ENCODE results near the gene HOXB5.

The HOXB5 gene

DNA sequence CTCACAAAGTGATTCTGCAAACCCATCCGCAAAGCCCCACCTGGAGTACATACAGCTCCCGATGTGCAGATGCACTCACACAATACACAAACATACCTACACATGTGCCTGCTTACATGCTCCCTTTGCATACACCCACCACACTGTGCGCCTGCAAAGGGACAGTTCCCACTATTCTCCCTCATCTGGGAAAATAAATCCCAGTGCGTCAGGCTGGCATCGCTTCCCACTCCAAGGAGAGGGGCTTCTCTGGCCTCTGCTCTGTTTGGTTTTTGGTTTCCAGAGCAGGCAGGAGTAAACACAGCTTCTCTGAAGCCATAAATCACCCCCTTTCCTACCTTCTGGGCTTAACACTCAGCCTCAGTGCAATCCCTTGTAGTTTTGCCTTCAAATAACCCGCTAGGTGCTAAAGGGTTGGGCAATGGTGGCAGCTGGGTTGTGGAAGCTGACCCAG is 30.2 kb downstream of the HOXB5 start:
- DNase-seq (ENCODE audit: low read depth in 3 of 3, low spot score in 1 of 3): no peak

DNA sequence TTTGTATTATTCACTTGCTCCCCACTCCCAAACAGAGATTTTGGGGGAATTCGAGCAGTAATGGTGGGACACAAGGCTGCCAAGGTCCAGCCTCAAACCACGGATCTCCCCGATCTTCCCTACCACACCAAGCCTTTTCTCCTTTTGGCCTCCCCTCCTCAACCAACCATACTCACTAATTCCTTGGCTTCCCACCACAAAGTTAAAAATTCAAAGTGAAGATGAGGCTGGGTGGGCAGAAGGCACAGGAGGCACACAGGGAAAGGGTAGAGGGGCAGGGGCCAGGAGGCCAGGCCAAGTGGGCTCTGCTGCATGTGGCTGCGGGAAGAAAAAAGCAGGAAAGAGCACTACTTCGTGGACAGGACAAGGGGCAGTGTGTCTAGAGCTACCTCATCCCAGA is 30.6 kb downstream of the HOXB5 start:
- DNase-seq (ENCODE audit: low read depth in 3 of 3, low spot score in 1 of 3): no peak

DNA sequence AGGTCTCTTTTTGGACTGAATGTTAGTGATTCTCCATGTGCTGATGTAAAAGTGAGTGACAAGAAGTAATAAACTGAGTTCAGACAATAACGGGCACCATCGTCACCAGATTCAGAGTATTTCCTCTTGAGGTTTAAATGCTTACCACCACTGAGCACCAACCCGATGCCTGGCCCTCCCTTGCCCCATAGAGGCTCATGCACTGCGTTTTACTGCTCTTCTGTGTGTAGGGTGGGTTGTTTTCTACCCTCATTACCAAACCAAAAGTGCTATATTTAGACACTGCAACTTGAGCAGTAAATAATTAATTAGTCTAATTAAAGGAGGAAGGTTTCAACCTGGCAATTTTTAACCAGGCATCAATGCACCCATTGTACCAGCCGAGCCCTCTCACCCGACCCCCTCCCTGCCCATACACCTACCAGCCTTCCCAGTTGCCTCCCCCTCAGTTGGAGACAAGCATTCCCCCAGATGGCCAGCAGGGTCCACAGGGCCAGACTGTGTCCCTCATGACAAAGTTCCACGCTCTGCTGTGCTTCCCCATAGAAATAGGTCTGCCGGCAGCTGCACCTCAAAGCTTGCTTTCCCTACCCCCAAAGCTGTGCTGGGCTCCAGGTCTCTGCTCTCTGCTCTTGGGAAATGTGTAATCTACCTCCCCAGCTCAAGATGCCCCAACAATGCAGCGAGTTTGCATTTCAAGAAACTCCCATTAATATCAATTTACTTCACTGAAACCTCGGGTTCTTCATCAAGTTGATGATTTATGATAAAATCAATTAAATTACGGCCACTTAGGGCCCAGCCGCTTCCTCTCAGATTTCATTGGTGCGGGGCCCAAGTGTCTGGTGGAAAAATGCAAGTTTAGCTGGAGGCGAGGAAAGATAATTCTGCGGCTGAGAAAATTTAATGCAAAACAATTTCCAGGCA is 31.4 kb downstream of the HOXB5 start:
- DNase-seq (ENCODE audit: low read depth in 3 of 3, low spot score in 1 of 3): no peak

DNA sequence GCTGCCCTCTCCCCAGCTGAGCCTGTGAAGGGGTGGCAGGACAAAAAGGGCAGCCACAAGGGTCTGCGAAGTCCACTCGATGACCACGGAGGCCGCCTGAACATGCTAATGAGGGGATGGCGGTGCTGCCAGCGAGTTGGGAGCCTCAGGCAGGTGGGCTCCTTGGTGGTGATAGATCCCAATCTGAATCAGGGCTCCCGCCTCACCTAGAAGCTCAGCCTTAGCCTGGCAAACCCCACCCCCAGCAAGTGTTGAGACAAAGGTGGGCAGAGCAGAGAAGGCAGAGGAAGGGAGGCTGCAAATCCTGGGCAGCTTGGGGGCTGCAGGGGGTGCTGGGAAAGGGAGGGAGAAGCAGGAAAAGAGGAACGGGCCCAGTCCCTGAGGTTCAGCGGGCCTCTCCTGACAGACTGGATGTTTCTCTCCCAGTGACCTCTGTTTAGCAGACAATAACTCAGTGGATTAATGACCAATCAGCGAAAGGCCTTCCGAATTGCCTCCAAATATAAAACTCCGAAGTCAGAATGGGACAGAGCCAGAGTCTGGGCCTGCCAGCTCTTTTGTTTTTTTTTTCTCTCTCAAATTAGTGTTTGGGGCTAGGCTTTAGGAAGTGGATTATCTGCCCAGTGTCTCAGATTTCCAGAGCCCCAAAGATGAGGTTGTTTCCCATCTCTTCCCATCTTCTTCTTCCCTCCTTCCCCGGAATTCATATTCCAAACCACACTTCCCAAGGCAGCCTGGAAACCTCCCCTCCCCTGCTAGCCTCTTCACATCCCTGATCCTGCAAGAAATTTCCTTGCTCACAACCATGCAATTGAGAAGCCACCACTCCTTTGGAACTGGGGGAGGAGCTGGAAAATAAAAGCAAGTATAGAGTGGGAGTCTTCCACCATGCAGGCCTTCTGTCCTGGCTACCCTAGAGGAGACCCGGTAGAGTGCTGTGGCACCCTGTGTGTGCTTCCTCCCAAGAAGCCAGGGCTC is 33.5 kb downstream of the HOXB5 start:
- no peak for DNase-seq (ENCODE audit: low read depth in 3 of 3, low spot score in 1 of 3)

DNA sequence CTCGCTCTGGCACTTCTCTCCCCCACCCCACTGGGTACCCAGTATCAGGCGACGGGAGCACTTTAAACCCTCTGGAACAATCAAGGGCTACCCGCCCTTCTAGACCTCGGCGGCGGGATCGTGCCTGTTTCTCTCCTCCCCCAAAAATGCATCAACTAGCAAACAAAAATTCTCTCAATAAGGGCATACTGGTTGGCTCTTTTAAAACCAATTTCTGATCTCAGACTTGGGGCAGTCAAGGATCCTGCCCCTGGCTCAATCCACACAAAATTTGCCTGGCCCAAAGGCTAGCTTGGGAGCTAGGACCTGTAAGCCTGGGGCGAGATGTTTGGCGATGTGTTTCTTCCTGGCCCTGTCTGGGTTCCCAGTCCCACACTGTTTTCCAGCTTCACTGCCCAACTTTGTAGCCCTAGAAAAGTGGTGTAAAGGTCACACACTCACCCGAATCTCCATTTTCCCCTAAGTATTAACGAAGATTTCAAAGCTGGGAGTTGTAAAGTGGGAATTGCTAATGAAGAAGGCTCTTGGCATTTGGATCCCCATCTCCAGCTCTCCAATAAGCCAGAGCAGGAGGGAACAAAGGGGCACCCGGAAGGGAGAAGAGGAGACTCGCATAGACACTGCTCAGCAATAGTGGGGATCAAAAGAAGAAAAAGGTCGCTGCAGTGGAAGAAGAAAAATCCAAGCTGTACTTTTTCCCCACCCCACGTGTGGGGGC is 34.3 kb downstream of the HOXB5 start:
- DNase-seq (ENCODE audit: low read depth in 3 of 3, low spot score in 1 of 3): no peak

DNA sequence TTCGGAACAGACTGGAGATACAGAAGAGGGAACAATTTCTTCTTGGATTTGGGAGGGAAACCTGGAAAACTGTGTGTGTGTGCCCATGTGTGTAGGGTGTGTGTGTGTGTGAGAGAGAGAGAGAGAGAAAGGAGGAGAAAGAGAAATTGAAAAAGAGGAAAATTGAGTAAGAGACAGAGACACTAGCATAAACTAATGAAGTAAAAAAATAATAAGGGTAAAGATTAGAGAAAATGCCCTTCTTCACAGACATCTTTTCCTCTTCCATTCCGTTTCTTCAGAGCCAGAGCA is 34.8 kb downstream of the HOXB5 start:
- no peak for DNase-seq (ENCODE audit: low read depth in 3 of 3, low spot score in 1 of 3)

DNA sequence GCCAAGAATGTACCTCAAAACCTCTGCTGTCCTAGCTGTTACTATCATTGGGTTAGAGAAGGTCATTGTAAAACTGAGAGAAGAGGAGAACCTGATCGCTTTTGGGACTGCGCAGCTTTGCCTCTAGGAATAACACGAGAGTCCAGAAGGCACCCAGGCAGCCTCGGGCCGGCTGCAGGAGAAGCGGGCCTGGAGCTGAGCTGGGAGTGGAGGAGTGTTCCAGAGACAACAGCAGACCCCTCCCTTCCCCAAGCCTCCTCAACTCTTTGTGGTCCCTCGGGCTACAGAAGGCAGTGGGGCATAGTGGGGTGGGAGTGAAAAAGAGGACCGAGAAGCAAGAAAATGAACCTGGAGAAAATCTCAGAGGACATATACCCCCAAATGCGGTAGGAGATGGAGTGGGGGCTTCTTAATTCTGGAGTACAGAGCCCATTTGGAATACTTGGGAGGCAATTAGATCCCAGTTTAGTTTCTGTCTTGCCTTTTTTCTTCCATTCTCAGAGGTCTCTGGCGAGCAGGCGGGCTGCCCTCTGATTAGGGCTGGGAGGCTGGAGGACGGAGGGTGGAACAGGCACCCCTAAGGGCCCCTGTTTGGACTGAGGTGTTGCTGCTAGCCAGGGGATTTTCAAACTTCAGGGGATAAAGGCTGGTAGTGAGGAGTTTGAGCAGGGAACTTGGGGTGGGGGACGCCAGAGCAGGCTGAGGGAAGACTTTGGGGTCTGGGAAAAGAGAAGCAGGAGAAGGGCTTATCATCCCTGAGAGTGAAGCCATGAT is 35.3 kb downstream of the HOXB5 start:
- no peak for DNase-seq (ENCODE audit: low read depth in 3 of 3, low spot score in 1 of 3)

DNA sequence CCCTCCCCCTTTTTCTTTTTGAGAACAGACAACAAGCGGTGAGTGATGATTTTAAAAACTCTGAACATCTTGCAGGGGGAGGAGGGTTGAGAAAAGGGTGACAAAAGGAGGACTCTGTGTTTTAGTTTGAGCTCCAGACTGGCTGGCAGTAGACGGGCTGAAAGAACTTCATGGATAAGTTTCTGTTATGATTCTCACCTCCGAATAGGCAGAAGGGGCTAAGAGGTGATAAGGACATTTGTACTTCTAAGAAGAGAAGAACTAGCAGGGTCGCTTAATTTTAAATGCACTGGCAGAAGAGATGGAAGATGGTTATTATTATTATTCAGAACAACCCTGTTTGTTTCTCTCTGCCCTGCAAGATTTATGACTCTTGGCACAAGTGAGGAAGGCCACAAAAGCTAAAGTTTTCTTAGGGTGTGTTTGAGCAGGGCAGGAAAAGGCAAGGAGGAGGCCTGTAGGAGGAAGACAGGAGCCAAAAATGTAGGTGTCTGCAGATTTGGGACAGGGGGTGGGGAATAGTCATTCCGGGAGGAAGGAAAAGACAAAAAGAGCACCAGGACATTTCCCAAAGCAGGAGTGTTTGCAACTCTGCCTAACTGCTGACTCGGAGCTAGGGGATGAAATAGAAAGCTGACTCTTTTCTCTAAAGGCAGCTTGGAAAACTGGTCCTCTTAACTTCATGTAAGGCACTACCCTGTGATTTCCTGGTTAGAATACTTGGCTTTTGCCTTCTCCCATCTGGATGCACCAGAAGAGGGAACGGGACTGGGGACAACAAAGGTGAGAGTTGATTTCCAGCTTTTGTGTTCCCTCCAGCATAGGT is 36.8 kb downstream of the HOXB5 start:
- DNase-seq (ENCODE audit: low read depth in 3 of 3, low spot score in 1 of 3): no peak

DNA sequence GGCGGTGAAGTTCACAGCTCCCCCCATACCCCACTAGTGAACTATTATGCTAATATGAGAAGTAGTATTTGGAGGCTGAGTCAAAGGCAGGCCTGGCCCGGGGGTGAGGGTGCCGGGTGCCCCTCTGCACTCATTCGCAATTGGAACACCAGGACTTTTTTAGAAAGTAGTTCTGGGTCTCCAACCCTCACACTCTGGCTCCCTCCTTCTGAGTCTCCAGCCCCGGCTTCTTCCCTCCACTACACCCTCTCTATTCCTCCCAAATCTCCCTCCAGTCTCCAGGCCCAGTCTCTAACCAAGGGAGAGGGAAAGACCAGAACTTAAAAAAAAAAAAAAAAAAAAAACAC is 37.4 kb downstream of the HOXB5 start:
- DNase-seq (ENCODE audit: low read depth in 3 of 3, low spot score in 1 of 3): no peak

DNA sequence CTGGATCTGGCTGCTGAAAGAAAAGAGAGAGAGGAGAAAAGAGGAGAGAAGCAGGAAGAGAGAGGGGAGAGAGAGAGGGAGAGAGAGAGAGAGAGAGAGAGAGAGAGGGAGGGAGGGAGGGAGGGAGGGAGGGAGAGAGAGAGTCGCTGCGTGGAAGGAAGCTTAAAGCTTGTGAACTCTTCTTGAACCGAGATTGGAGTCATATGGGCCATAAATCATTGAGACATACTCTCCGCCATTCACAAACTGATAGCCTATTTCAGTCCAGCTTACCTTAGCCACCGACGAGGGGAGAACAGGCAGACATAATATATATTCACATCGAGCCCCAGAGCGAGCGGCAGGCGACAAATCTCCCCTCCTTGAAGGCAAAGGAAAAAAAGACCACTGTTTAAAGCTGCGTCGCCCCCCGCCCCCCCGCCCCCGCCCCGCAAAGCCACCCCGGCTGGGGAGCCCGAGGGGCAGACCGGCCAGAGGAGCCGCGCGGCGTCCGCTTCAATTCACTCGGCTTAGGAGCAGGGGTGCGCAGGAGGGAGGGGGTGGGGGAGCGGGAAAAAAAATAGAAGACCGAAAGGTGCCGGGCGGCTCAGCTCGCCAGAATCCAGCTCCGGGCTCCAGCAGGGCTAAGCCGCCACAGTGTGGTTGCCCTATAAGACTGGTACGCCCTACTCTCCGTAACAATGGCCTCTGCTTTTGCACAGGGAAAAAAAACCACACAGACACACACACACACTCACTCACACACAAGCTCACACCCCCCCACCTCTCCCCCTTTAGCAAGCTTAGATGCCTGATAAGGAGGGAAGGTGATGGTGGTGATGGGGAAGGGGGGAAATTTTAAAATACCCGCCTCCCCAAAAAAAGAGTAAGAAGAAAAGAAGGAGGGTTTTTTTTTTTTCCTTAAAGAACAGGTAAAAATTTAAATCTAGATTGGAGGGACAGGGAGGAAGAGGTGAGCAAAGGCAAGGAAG is 38.0 kb downstream of the HOXB5 start:
- no peak for DNase-seq (ENCODE audit: low read depth in 3 of 3, low spot score in 1 of 3)

DNA sequence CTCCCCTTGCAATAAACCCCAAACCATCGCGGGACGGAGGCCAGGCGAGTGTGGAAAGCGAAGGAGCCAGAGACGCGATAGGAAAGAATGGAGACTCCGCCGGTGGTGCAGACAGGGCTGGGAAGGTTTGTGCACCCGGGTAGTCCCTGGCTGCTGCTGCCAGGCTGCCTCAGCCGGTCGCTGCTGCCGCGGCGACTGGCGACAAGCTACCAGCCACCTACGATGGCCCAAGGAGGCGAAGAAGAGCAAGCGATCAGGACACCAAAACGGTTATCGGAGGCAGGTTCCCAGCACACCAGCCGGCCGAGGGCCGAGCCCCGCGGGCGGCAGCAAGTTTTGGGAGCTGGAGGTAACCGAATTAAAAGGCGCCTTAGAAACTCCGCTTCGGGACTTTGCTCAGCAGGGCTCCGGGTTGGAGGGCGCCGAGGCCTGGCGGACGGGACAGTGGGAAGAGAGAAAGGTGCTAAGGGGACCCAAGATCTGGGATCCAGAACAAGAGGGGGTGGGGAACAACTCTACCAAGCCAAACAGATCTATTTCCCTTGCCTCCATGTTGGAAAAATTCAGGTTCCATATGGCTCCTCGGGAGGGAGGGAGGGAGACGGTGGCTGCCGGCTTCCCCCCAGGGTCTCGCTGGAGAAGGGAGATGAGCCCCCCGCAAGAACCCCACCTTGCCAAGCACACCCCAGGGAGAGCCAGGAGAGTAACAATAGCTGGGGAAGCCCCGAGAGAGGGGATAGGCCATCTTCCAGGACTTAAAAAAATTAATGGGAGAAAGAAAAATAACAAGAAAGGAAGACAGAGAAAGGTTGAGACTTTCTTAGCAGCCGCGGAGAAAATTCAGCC is 38.9 kb downstream of the HOXB5 start:
- DNase-seq (ENCODE audit: low read depth in 3 of 3, low spot score in 1 of 3): no peak

DNA sequence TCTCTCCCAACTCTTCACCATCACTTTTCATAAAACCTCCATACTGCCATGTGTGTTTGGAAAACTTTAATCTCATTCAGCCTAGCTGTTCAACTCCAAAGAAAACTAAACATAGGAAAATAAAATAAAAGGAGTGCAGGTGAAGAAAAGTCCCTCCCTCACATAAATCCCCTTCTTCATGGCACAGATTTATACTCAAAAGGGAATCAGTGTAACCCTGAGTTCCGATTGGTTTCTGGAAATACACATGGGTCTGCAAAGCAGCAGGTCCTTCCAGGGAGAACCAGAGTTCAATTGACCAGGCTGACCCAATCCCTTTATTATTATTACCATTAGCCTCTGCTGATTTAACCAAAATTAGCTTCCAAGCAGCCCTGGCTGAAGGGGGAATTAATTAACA is 39.8 kb downstream of the HOXB5 start:
- no peak for DNase-seq (ENCODE audit: low read depth in 3 of 3, low spot score in 1 of 3)

DNA sequence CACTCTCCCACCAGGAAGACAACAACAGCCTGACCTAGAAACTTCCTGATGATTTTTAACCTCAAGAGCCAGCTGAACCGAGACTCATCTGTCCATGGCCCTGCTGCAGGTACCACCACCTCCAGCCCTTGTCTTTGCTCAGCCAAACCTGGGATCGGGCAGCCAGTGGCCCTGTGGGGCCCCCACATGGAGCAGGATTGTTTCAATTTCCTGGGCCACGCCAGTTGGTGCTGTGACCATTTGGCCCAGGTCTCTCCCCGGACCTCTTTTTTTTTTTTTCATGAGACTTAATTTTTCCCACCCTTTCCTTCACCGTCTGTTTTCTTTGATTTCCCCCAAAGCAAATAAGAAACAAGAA is 40.4 kb downstream of the HOXB5 start:
- DNase-seq (ENCODE audit: low read depth in 3 of 3, low spot score in 1 of 3): no peak

DNA sequence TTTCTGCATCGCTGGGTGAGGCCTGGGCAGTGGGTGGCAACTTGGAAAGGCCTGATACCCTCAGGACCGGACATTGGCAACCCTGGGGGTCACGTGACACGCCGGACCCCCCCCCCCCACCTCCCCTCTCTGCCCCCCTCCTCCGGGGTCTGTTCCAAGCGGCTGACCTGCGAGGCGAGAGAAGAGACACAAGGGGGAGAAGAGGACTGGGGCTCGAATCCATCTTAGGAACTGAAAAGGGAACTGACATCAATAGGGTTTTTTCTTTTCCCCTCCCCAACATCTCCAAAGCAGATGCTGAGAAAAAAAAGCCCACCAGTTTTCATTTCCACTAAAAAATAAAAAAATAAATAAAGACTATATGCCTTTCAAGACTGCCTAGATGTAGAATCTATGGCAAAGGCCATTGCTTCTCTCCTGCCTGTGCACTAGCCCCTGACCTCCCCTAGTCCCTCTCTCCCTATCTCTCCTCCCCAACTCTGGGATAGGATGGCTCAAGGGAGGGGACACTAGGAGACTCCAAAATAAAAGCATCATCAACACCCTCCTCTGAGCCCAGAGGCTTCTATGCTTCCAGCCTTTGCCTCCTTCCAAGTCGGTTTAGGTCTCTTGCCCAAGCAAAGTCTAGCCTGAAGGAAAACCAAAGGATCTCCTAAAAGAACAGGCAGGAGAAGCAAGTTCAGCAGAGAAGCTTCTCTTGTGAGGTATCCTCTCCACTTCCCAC is 41.0 kb downstream of the HOXB5 start:
- DNase-seq (ENCODE audit: low read depth in 3 of 3, low spot score in 1 of 3): no peak

DNA sequence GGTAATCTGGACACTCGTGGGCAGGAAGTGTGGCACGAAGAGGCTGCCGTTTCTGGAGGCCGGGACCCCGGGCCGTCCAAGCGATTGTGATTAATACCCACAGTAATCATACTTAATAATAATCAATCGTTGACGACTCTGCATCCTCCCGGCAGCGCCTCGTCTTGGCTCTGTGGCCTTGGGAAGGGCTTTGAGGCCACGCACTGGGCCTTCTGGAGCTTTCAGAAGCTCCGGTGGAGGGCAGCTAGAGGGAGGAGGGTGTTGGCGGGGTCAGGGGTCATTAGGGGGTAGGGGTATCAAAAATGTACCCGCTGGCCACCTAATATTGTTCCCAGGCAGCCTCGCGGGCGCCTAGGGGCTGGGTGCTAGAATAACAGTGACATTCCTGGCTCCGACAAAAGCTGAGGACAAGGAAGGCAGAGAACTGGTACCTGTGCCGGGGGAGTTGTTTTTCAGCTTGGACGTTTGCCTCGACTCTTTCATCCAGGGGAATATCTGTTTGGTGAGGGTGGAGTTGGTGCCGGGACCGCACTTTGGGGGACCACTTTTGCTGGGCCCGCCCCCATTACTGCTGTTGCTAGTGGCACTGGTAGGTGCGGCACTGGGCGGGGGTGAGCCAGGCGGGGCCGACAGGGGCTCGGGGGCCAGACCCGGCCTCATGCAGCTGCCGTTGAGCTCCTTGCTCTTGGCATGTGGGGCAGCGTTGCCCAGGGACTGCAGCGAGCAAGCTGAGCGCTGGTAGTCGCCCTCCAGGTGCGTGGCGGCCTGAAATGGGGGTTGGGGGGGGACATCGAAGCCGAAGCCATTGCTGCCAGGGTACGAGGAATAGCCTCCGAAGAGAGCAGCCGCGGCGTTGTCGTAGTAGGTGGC is 41.7 kb downstream of the HOXB5 start:
- no peak for DNase-seq (ENCODE audit: low read depth in 3 of 3, low spot score in 1 of 3)

DNA sequence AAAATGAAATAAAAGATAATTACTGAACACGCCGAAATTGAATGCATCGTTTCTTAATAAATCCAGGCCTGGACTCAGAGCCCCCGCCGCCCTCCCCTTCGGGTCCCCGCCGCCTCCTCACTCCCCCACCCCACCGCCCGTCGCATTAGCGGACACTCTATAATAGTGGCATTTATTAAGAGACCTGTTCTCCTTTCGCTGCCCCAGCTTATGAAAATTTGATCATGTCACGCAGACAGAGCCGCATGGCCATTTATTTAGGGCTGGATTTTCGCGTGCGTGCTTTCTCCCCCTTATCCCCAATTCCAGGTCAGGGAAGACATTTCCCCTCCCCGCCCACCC is 42.4 kb downstream of the HOXB5 start:
- DNase-seq (ENCODE audit: low read depth in 3 of 3, low spot score in 1 of 3): no peak
